Measurements from ENCODE around the gene HSPB8. TPM values are rescaled to one million over a fixed set of nuclear protein-coding genes. Genes with fewer than 3 reads are reported as not detected.

The HSPB8 gene
- total and polyA plus RNA-seq, 4 donors: 0.56 to 1.8 (median 1.1) TPM

- H3K27ac ChIP-seq (ENCODE audit: low read depth in 1 of 2, low read length in 2 of 2): no peak overlapping the region
- H3K4me1 ChIP-seq (ENCODE audit: control insufficient read depth in 4 of 4, insufficient read depth in 4 of 4, low read length in 3 of 4): no peaks in the 10 kb centered on the region
- H3K4me3 ChIP-seq (ENCODE audit: low read depth in 1 of 3, low read length in 3 of 3): no peak overlapping the region
Observed at GRCh38 chr12:119183942-119184695, 5.4 kb downstream of the HSPB8 start.

GRCh38 chr12:119195256-119195655 lies 16.5 kb downstream of the HSPB8 start:
- Histone ChIP-seq H3K4me1 (ENCODE audit: control insufficient read depth in 4 of 4, insufficient read depth in 4 of 4, low read length in 3 of 4) (no peaks in the 10 kb centered on the region), H3K9me3 (ENCODE audit: control insufficient read depth in 4 of 4, low read length in 3 of 4) (no peaks in the 10 kb centered on the region), H3K36me3 (ENCODE audit: control insufficient read depth in 4 of 4, insufficient read depth in 3 of 4, low read depth in 1 of 4, low read length in 3 of 4) (no peaks in the 10 kb centered on the region), H3K4me3 (ENCODE audit: low read depth in 1 of 3, low read length in 3 of 3) (no peak overlapping the region), H3K27me3 (ENCODE audit: control insufficient read depth in 4 of 4, insufficient read depth in 4 of 4, low read length in 3 of 4) (peaks cover 0 to 3% (median 0%) of the 10 kb centered on the region in 4 donors), H3K9ac (ENCODE audit: low read depth in 1 of 2, low read length in 2 of 2) (no peak overlapping the region), H3K27ac (ENCODE audit: low read depth in 1 of 2, low read length in 2 of 2) (no peak overlapping the region)
- 92% methylated on average over 16 of the region's 16 CpGs for WGBS
- no peak for DNase-seq (ENCODE audit: low spot score)
- TF ChIP-seq EGR1 (IDR thresholded peaks at IDR 0.05; ENCODE audit: low read depth in 2 of 2): no peak
- TF ChIP-seq REST (IDR thresholded peaks at IDR 0.05): no peak
- no peak for TF ChIP-seq CTCF (IDR thresholded peaks at IDR 0.05; ENCODE audit: low read depth, low read length, missing input control)
- TF ChIP-seq TAF1 (conservative IDR thresholded peaks at IDR 0.05): no peak
- no peak for TF ChIP-seq SP1 (IDR thresholded peaks at IDR 0.05)
- no peak for TF ChIP-seq GABPA (IDR thresholded peaks at IDR 0.05 in 1 of 2, conservative IDR thresholded peaks at IDR 0.05 in 1 of 2)
- no peak for TF ChIP-seq RAD21 (IDR thresholded peaks at IDR 0.05)
- TF ChIP-seq FOXA2 (IDR thresholded peaks at IDR 0.05): no peak
- TF ChIP-seq ZBTB33 (IDR thresholded peaks at IDR 0.05): no peak
- TF ChIP-seq JUND (IDR thresholded peaks at IDR 0.05): no peak

More at GRCh38 chr12:119183942-119184695, 5.4 kb downstream of the HSPB8 start:
- Histone ChIP-seq H3K9me3 (ENCODE audit: control insufficient read depth in 4 of 4, low read length in 3 of 4) (no peaks in the 10 kb centered on the region), H3K36me3 (ENCODE audit: control insufficient read depth in 4 of 4, insufficient read depth in 3 of 4, low read depth in 1 of 4, low read length in 3 of 4) (no peaks in the 10 kb centered on the region), H3K9ac (ENCODE audit: low read depth in 1 of 2, low read length in 2 of 2) (no peak overlapping the region), H3K27me3 (ENCODE audit: control insufficient read depth in 4 of 4, insufficient read depth in 4 of 4, low read length in 3 of 4) (peaks cover 0 to 3% (median 0%) of the 10 kb centered on the region in 4 donors)
- no peak for TF ChIP-seq HNF4A (conservative IDR thresholded peaks at IDR 0.05)
- TF ChIP-seq HNF4G (IDR thresholded peaks at IDR 0.05): no peak
- no peak for TF ChIP-seq SP1 (IDR thresholded peaks at IDR 0.05)
- TF ChIP-seq NR2F2 (IDR thresholded peaks at IDR 0.05): no peak
- TF ChIP-seq RXRA (IDR thresholded peaks at IDR 0.05): no peak
- no peak for TF ChIP-seq CTCF (IDR thresholded peaks at IDR 0.05; ENCODE audit: low read depth, low read length, missing input control)
- no peak for TF ChIP-seq TAF1 (conservative IDR thresholded peaks at IDR 0.05)
- no peak for TF ChIP-seq GABPA (IDR thresholded peaks at IDR 0.05 in 1 of 2, conservative IDR thresholded peaks at IDR 0.05 in 1 of 2)
- TF ChIP-seq FOXA2 (IDR thresholded peaks at IDR 0.05): no peak
- no peak for TF ChIP-seq YY1 (IDR thresholded peaks at IDR 0.05)
- TF ChIP-seq EGR1 (IDR thresholded peaks at IDR 0.05; ENCODE audit: low read depth in 2 of 2): no peak
- no peak for TF ChIP-seq MAX (IDR thresholded peaks at IDR 0.05)
- no peak for DNase-seq (ENCODE audit: low spot score)
- 90% methylated on average over 9 of the region's 9 CpGs for whole genome bisulfite sequencing

Measured in liver (tissue), 9 donors.